Mesendoderm (in vitro differentiated cells): ENCODE measurements around the gene AP1M2.
"Not testable (repeated sequence)": the region's sequence is repeated elsewhere in the genome, so short reads cannot be mapped to it uniquely, and the experiment has no call there.

Experiments
- DNase-seq: peaks from one replicate; pipeline ENCODE4 v3.0.0; 2013
- H2AK5ac ChIP-seq: 2 replicates; pipeline ENCODE4 v1.6.1; 2013; ENCODE audit warnings: low read length, inconsistent platforms
- H2BK120ac ChIP-seq: 2 replicates; pipeline ENCODE4 v1.6.1; 2013; ENCODE audit warnings: low read depth, mild to moderate bottlenecking, low read length, moderate library complexity, mixed read lengths
- H2BK15ac ChIP-seq: replicated peaks from 2 replicates; pipeline ENCODE4 v1.6.1; 2013; ENCODE audit warnings: low read depth, mild to moderate bottlenecking, moderate library complexity
- H2BK5ac ChIP-seq: 2 replicates; pipeline ENCODE4 v1.6.1; 2013; ENCODE audit warnings: low read length, inconsistent platforms
- H3K18ac ChIP-seq: 2 replicates; pipeline ENCODE4 v1.6.1; 2013; ENCODE audit warnings: mild to moderate bottlenecking, low read length, mixed read lengths
- H3K23ac ChIP-seq: one replicate; pipeline ENCODE4 v1.6.1; 2013; ENCODE audit warnings: low read length
- H3K27ac ChIP-seq: 2 replicates; pipeline ENCODE4 v1.5.1; 2013; ENCODE audit warnings: low read depth, mild to moderate bottlenecking, inconsistent platforms, low read length, moderate library complexity
- H3K27me3 ChIP-seq: 2 replicates; pipeline ENCODE4 v1.6.1; 2013; ENCODE audit warnings: low read length, control low read depth, mild to moderate bottlenecking, inconsistent platforms; ENCODE audit not compliant: insufficient read depth, poor library complexity
- H3K36me3 ChIP-seq: 2 replicates; pipeline ENCODE4 v1.6.1; 2013; ENCODE audit warnings: low read length, inconsistent platforms; ENCODE audit not compliant: control insufficient read depth, insufficient read depth
- H3K4ac ChIP-seq: one replicate; pipeline ENCODE4 v1.6.1; 2013; ENCODE audit warnings: low read depth, mild to moderate bottlenecking, low read length, moderate library complexity
- H3K4me1 ChIP-seq: 2 replicates; pipeline ENCODE4 v1.6.1; 2013; ENCODE audit warnings: low read depth, low read length, inconsistent platforms; ENCODE audit not compliant: control insufficient read depth
- H3K4me2 ChIP-seq: 2 replicates; pipeline ENCODE4 v1.6.1; 2013; ENCODE audit warnings: low read length
- H3K4me3 ChIP-seq: 2 replicates; pipeline ENCODE4 v1.5.1; 2013; ENCODE audit warnings: mild to moderate bottlenecking, low read length
- H3K56ac ChIP-seq: one replicate; pipeline ENCODE4 v1.6.1; 2013; ENCODE audit warnings: low read length
- H3K79me1 ChIP-seq: 2 replicates; pipeline ENCODE4 v1.6.1; 2013; ENCODE audit warnings: low read length, inconsistent platforms
- H3K79me2 ChIP-seq: 2 replicates; pipeline ENCODE4 v1.6.1; 2013; ENCODE audit warnings: mild to moderate bottlenecking, low read length; ENCODE audit not compliant: control insufficient read depth, insufficient read depth
- H3K9ac ChIP-seq: 2 replicates; pipeline ENCODE4 v1.6.1; 2013; ENCODE audit warnings: low read length, inconsistent platforms
- H4K5ac ChIP-seq: one replicate; pipeline ENCODE4 v1.6.1; 2013; ENCODE audit warnings: low read length
- H4K8ac ChIP-seq: one replicate; pipeline ENCODE4 v1.6.1; 2013; ENCODE audit warnings: low read depth, mild to moderate bottlenecking, control low read depth, low read length, moderate library complexity
- WGBS: extraction: QIAGEN DNeasy Blood & Tissue Kit; methylation state at CpG from one replicate; pipeline ENCODE4 v1.1.7; 2013; ENCODE audit warnings: low lambda C conversion rate, missing lambda C conversion rate; ENCODE audit not compliant: insufficient coverage; ENCODE audit errors: extremely low coverage; 5-methylcytosine and 5-hydroxymethylcytosine counted together

The AP1M2 gene

DNA sequence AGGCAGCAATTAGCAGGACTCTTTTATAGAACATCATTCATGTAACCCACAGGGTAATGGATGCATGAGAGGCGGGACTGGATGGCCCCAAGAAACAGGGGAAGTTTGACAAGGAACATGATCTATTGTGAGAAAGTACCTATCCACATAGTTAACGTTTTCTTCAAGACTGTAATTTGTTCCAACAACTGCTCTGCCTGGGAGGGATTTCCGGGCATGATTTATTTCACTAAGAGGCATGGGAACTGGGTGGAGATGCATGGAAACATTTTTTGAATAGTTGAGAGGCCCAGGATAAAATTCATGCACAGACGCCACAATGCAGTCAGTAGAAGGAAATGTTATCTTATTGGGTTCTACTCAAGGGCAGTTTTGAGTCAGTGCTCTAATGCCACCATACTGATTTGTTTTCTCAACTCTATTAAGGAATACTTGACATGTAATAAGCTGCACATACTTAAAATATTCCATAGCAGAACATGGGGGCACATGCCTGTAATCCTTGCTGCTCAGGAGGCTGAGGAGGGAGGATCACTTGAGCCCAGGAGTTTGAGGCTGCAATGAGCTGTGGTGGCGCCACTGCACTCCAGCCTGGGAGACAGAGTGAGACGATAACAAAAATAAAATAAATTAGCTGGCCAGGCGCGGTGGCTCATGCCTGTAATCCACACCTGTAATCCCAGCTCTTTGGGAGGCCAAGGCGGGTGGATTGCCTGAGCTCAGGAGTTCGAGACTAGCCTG is 53.3 kb downstream of the AP1M2 start:
- WGBS = no CpG with 5 or more reads among the region's 10 CpGs
- H3K27ac ChIP-seq = no peak overlapping the region
- H3K4me3 ChIP-seq = no peak overlapping the region
- no peak overlapping the region for H2AK5ac ChIP-seq
- no peak overlapping the region for H2BK15ac ChIP-seq
- H3K56ac ChIP-seq = no peak overlapping the region
- no peak for DNase-seq
- H3K36me3 ChIP-seq = no peaks in the 10 kb centered on the region
- H3K79me2 ChIP-seq = no peaks in the 10 kb centered on the region
- H4K8ac ChIP-seq = no peak overlapping the region
- H3K27me3 ChIP-seq = no peaks in the 10 kb centered on the region
- no peaks in the 10 kb centered on the region for H3K4me1 ChIP-seq
- no peak overlapping the region for H3K18ac ChIP-seq
- no peak overlapping the region for H3K9ac ChIP-seq
- no peak overlapping the region for H2BK5ac ChIP-seq
- no peak overlapping the region for H3K4ac ChIP-seq
- H3K4me2 ChIP-seq = no peak overlapping the region
- H2BK120ac ChIP-seq = no peak overlapping the region
- H3K79me1 ChIP-seq = no peaks in the 10 kb centered on the region
- no peak overlapping the region for H3K23ac ChIP-seq
- H4K5ac ChIP-seq = no peak overlapping the region

GRCh38 chr19:10532457-10532856 is 54.7 kb downstream of the AP1M2 start:
- Histone ChIP-seq H3K9ac (no peak overlapping the region), H3K4me3 (no peak overlapping the region), H3K79me1 (no peaks in the 10 kb centered on the region), H2BK120ac (no peak overlapping the region), H3K4me2 (no peak overlapping the region), H2BK15ac (no peak overlapping the region), H3K79me2 (no peaks in the 10 kb centered on the region), H4K8ac (no peak overlapping the region), H3K27ac (no peak overlapping the region), H3K27me3 (no peaks in the 10 kb centered on the region), H3K18ac (no peak overlapping the region), H2BK5ac (no peak overlapping the region), H2AK5ac (no peak overlapping the region), H3K56ac (no peak overlapping the region), H3K4ac (no peak overlapping the region), H4K5ac (no peak overlapping the region), H3K23ac (no peak overlapping the region), H3K4me1 (no peaks in the 10 kb centered on the region), H3K36me3 (no peaks in the 10 kb centered on the region)
- DNase-seq = no peak
- no CpG with 5 or more reads among the region's 1 CpG for WGBS

DNA sequence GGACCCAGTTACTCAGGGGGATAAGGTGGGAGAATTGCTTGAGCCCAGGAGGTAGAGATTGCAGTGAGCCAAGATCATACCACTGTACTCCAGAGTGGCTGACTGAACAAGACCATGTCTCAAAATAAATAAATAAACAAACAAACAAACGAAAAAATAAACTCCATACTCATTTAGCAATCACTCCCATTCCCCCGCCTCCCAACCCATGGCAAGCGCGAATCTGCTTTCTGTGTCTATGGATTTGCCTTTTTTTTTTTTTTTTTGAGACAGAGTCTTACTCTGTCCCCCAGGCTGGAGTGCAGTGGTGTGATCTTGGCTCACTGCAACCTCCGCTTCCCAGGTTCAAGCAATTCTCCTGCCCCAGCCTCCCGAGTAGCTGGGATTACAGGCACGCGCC is 60.2 kb downstream of the AP1M2 start:
- H3K79me2 ChIP-seq, H3K27me3 ChIP-seq, DNase-seq, H2BK120ac ChIP-seq, H3K4ac ChIP-seq, H2AK5ac ChIP-seq, H3K79me1 ChIP-seq, H2BK15ac ChIP-seq, H2BK5ac ChIP-seq, H3K23ac ChIP-seq, H3K4me2 ChIP-seq, H3K18ac ChIP-seq, H3K27ac ChIP-seq, H3K56ac ChIP-seq, H3K9ac ChIP-seq, H4K8ac ChIP-seq, H3K4me3 ChIP-seq, H3K36me3 ChIP-seq, H4K5ac ChIP-seq, H3K4me1 ChIP-seq: not testable (repeated sequence)
- no CpG with 5 or more reads among the region's 8 CpGs for WGBS

- Histone ChIP-seq H3K56ac (no peak overlapping the region), H3K27ac (no peak overlapping the region), H4K5ac (no peak overlapping the region), H2AK5ac (no peak overlapping the region), H3K4me3 (no peak overlapping the region), H3K27me3 (no peaks in the 10 kb centered on the region), H3K9ac (no peak overlapping the region), H3K4me1 (no peaks in the 10 kb centered on the region), H2BK15ac (no peak overlapping the region), H3K79me1 (no peaks in the 10 kb centered on the region), H2BK120ac (no peak overlapping the region), H2BK5ac (no peak overlapping the region), H3K18ac (no peak overlapping the region), H3K36me3 (no peaks in the 10 kb centered on the region), H3K4me2 (no peak overlapping the region), H4K8ac (no peak overlapping the region), H3K4ac (no peak overlapping the region), H3K23ac (no peak overlapping the region), H3K79me2 (no peaks in the 10 kb centered on the region)
- no CpG with 5 or more reads among the region's 7 CpGs for WGBS
- no peak for DNase-seq
These were observed 61.5 kb downstream of the AP1M2 start for GRCh38 chr19:10525636-10526035.

DNA sequence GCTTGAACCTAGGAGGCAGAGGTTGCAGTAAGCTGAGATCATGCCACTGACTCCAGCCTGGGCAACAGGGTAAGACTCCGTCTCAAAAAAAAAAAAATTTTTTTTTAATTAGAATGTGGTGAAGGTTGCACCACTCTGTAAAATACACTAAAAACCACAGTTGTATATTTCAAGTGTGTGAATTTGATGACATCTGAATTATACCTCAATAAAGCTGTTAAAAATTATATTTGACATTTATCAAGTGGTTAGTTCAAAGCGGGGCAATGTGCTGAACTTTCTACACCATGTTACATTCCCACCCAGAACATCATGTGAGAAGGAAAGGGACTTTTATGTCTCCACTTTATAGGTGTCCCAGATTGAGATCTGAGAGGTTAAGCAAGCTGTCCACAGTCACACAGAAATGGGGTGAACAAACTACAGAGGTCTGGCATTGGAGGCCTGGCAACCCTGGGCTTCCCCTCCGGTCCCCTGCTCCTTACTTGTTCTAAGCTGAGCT is 63.9 kb downstream of the AP1M2 start:
- no peak overlapping the region for H3K56ac ChIP-seq
- H3K79me1 ChIP-seq = no peaks in the 10 kb centered on the region
- no peak overlapping the region for H3K9ac ChIP-seq
- H3K4me3 ChIP-seq = no peak overlapping the region
- no peaks in the 10 kb centered on the region for H3K79me2 ChIP-seq
- no peak overlapping the region for H3K4ac ChIP-seq
- H3K23ac ChIP-seq = no peak overlapping the region
- H3K4me2 ChIP-seq = no peak overlapping the region
- no peak overlapping the region for H4K5ac ChIP-seq
- H2BK15ac ChIP-seq = no peak overlapping the region
- H2BK5ac ChIP-seq = no peak overlapping the region
- no peaks in the 10 kb centered on the region for H3K27me3 ChIP-seq
- DNase-seq = no peak
- H3K36me3 ChIP-seq = no peaks in the 10 kb centered on the region
- H3K18ac ChIP-seq = no peak overlapping the region
- no peak overlapping the region for H3K27ac ChIP-seq
- H2AK5ac ChIP-seq = no peak overlapping the region
- H3K4me1 ChIP-seq = peaks cover 2% of the 10 kb centered on the region
- H4K8ac ChIP-seq = no peak overlapping the region
- H2BK120ac ChIP-seq = no peak overlapping the region
- no CpG with 5 or more reads among the region's 3 CpGs for WGBS
